Fibroblast of villous mesenchyme (primary cell): ENCODE data around the gene ZNF557. TPM values are rescaled to one million over a fixed set of nuclear protein-coding genes. Genes with fewer than 3 reads are reported as not detected.

Source experiments
- DNase-seq: peaks from one replicate; pipeline ENCODE4 v3.0.0-alpha.2; 2010; ENCODE audit warnings: low read depth
- H3K4me3 ChIP-seq: 2 replicates; pipeline ENCODE4 v1.5.1; 2011; ENCODE audit warnings: low read depth, mild to moderate bottlenecking, low read length
- total RNA-seq: library from RNA; depleted of rRNA; stranded (reverse); fragments of >200 nt; gene quantifications from 2 replicates; pipeline ENCODE4 v1.2.3, GENCODE V29; 2012
- TF ChIP-seq, protein P1 (sequence below): IDR thresholded peaks from 2 replicates; pipeline ENCODE4 v1.5.1; 2012; ENCODE audit warnings: low read depth, mild to moderate bottlenecking, low read length; ENCODE audit not compliant: insufficient read depth

Gene ZNF557
- total RNA-seq, 1 donor, result 15.5 TPM

DNA sequence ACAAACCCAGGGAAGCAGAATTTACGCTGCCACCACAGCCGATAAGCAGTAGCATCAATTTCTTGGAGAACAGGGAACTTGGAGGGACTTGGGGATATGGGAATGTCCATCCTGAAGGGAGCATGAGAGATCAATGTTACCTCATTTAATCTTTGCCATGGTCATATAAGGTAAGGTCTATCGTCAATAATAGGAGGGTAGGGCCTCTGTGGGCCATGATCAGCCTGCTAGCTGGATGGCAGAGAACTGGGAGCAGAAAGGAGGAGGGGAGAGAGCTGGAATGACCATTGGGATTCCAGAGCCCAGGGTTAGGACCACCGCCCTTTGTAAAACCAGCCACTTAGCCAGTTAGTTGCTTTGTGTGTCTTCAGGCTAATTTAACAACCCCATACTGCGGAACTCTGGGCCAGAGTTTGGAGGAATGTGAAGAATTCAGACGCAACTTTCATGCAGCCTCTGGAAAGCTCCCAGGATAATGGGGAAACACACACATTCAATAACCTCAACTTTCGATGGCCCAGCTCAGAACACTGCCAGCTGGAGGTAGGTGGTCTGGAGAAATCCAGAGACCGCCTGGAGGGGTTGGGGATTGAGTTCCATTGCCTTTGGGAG lies 40.3 kb downstream of the ZNF557 start:
- TF ChIP-seq, protein P1, sequence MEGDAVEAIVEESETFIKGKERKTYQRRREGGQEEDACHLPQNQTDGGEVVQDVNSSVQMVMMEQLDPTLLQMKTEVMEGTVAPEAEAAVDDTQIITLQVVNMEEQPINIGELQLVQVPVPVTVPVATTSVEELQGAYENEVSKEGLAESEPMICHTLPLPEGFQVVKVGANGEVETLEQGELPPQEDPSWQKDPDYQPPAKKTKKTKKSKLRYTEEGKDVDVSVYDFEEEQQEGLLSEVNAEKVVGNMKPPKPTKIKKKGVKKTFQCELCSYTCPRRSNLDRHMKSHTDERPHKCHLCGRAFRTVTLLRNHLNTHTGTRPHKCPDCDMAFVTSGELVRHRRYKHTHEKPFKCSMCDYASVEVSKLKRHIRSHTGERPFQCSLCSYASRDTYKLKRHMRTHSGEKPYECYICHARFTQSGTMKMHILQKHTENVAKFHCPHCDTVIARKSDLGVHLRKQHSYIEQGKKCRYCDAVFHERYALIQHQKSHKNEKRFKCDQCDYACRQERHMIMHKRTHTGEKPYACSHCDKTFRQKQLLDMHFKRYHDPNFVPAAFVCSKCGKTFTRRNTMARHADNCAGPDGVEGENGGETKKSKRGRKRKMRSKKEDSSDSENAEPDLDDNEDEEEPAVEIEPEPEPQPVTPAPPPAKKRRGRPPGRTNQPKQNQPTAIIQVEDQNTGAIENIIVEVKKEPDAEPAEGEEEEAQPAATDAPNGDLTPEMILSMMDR, result no peak
- peak; percentile 19 for DNase-seq
- H3K4me3 ChIP-seq, result no peak overlapping the region

DNA sequence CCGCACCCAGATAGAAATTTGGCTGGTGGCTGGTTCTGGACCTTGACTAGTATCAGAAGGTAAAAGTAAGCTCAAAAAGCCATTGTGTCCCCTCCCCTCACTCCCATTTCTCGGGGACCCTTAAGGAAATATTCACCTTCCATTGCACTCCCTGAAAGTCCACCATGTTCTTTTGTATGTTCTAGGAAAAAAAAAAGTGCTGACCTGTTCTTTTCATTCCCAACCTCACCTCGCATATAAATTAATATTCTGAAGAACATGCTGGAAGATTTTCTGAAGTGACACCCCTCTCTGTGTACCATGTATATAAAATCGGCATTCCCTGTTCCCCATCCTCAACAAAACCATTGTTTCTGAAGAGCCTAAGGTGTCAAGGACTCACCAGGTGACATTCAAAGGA lies 43.2 kb downstream of the ZNF557 start:
- TF ChIP-seq, protein P1, result no peak
- no peak overlapping the region for H3K4me3 ChIP-seq
- DNase-seq, result no peak

DNA sequence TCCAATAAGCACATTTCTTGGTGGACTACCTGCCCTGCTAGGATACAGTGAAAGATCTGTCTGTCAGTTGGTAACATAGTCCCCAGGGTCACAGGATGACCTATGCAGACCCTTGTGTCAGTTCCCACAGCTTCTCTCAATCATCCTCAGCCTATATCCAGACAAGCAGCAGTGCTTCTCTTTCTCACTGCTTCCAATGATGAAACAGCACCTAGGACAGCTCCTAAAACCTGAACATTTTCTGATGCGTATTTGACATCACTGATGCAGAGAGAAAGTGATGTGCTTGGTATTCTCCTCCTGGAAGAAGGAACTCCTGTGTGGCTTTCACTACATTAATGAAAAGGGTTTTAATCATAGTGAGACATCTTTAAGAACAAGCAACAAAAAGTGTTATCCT lies 43.7 kb downstream of the ZNF557 start:
- no peak overlapping the region for H3K4me3 ChIP-seq
- TF ChIP-seq, protein P1, result no peak
- no peak for DNase-seq

DNA sequence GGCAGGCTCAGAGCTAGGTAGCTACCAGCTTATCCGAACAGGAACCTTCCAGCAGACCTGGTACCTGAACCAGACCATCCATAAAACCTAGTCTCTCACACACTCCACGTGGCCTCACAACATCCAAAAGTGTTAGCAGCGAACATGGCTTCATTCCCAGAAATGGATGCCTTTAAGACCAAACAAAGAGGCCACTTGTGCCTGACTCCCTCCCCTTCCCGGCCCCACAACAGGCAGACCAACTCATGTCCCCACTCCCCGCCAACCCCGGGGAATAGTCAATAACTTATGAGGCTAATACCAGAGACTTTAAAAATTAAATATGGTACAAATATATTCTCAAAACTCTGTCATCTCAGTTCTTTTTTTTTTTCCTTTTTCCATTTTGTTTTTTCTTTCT lies 46.2 kb downstream of the ZNF557 start:
- no peak for DNase-seq
- TF ChIP-seq, protein P1, result no peak
- H3K4me3 ChIP-seq, result no peak overlapping the region

DNA sequence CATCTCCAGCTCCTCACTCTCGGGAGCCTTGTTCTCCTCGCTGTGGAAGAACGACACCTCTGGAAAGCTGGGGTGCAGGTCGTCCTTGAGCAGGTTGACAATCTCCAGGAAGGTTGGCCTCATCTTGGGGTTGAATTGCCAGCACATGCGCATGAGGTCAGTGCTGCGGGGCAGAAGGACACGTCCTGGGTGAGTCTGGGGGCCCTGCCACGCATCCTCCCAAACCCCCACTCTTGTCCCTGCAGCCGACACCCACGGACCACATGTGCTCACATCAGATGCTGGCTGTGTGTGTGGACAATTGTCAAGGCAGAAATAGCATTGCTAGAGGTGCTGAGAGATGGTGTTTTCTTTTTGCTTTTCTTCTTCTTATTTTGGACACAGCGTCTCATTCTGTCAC lies 47.7 kb downstream of the ZNF557 start:
- no peak for DNase-seq
- H3K4me3 ChIP-seq, result no peak overlapping the region
- TF ChIP-seq, protein P1, result no peak

DNA sequence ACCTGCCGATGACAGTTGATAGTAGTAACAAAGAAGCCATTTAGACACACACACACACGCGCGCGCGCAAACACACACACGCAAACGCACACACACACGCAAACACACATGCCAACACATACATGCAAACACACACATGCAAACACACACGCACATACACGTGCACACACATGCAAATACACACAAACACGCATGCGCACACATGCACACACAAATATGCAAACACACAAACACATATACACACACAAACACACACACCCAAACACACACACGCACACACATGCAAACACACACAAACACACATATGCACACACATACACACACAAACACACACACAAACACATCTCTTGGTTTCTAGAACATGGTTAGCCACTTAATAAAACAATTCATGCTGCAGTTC lies 50.1 kb downstream of the ZNF557 start:
- TF ChIP-seq, protein P1, result no peak
- no peak for DNase-seq
- no peak overlapping the region for H3K4me3 ChIP-seq

DNA sequence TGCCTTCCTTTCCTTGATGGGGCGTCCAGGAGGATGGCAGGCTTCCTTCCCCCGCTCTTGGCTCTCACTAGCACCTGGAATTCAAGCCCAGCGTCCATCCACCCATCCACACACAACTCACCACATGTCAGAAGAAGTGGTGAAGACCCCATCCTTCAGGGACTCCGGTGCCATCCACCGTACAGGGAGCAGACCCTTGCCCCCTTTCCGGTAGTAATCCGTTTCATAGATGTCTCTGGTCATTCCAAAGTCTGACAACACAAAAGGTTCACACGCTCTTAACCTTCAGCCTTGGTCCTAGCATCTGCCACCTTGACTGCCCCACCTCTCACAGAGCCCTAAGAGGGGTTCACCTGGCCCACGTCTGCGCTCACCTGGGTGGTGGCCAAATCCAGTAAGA lies 51.0 kb downstream of the ZNF557 start:
- DNase-seq, result no peak
- TF ChIP-seq, protein P1, result no peak
- no peak overlapping the region for H3K4me3 ChIP-seq
